GM10266 (cell line): ENCODE data around the gene ST6GALNAC2.
A peak's percentile ranks its signal among the peaks of the same experiment; 100 is the strongest.
"Not testable (repeated sequence)": the region's sequence is repeated elsewhere in the genome, so short reads cannot be mapped to it uniquely, and the experiment has no call there.

Experiments used
- DNase-seq: peaks from one replicate; pipeline ENCODE4 v3.0.0; 2012; ENCODE audit errors: extremely low spot score
- CTCF ChIP-seq: IDR thresholded peaks from 2 replicates; pipeline ENCODE4 v1.5.1; 2012; ENCODE audit warnings: mild to moderate bottlenecking, low read depth; ENCODE audit not compliant: control insufficient read depth, insufficient read depth; ENCODE audit errors: missing control alignments

The ST6GALNAC2 gene

GRCh38 chr17:76530811-76531485 is 54.7 kb downstream of the ST6GALNAC2 start:
- no peak for TF ChIP-seq CTCF
- DNase-seq, result no peak

DNA sequence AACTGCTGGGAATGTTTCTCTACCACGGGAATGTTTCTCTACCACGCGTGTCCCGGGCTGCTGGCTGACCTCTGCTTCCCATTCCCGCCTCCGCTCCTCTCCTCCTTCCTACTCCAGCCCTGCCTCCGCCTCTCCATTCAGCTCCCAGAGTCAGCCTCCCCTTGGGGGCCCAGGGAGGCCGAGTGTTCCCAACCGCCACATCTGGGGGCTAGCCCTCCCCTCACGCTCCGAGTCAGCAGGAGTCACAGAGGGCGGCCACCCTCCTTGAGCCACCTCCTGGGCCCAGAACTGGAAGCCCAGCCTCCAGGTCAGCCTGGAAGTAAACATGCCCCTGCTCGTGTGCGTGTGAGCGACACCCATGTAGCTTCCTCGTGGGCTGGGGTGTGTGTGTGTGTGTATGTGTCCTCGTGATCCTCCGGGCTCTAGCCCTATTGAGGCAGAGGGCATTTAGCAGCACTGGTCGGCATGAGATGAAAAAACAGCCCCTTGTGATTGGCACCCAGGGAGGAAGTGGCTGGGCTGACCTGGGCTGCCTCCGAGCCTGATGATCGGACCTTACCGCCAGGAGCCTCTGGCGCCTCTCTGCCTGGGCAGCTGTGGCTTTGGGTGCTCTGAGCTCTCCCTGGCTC is 55.5 kb downstream of the ST6GALNAC2 start:
- no peak for TF ChIP-seq CTCF
- DNase-seq, result no peak

- TF ChIP-seq CTCF, result no peak
- DNase-seq, result no peak
Observed at GRCh38 chr17:76529224-76530094, 56.2 kb downstream of the ST6GALNAC2 start.

DNA sequence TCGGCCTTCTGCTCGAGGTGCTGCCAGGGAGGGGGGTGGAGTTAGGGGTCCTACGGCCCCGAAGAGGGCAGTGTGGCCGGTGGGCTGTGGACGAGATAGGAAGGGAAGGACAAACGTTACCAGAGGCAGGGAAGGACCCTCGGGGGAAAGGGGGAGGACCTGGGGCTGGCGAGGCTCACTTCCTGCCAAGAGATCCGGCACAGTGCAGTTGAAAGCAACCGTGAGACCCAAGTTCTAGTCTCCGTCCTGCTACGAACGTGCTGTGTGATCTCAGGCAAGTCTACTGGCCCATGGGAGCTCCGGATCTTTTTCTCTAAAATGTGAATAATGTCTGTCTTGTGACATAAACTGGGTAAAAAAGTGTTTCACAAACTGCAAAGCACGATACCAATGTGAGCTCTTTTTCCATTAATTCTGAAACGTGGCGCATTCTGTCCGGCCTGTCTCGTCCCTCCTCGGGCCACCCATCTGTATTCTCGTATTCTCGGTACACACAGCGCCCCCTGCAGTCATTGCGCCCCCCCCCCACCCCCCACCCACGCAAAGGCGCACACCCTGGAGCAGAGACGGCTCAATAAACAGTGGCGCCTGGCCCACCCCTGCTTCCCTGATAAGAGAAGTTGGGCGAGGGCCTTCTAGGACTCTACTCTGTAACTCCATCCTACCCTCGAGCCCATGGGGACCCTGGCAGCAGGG is 57.0 kb downstream of the ST6GALNAC2 start:
- no peak for DNase-seq
- TF ChIP-seq CTCF, result no peak

DNA sequence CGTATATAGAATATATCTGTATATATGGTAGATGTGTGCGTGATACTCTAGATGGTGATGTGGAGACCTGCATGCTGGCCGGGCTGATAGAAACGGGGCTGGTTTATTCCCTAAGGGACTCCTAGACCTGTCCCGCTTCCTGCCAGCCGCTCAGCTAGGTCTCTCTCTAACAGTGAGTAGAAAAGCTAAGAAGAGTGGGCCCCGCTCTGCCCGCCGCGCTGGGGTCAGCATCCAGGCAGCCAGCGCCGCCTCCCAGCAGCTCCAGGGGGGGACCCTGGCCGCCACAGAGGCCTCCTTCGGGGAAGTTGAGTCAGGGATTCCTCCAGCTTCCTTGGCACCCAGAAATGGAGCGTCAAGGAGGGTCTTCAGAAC is 57.5 kb downstream of the ST6GALNAC2 start:
- no peak for TF ChIP-seq CTCF
- DNase-seq, result no peak

DNA sequence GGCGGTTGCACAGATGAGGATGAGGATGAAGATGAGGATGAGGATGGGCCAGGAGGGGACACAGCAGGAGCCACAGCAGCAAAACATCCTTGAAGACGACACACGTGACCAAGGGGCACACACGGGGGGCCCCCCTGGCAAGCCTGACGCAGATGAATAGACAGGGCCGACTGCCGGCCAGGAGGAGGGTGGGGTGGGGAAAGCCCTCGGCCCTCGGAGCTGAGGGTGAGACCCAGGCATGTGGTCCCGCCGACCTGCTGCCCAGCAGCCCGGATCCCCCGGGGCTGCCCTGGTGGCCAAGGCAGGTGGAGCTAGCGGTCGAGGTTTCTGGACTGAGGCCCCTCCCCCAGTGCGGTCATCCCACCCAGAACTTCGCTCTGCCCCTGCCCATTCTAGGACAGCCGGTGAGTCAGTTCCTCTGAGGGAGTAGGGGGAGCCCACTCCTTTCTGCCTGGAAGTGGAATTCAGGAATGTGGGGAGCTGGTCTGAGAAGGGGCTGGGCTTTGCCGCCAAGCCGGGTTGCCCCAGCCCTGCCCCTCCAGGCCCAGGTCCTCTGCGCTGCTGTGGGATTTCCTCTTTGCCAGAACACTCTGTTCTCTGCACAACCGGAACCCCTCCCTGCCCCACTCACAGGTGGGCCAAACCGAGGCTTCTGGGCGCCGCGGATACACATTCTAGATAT is 58.1 kb downstream of the ST6GALNAC2 start:
- TF ChIP-seq CTCF, result no peak
- DNase-seq, result peak; percentile 56

DNA sequence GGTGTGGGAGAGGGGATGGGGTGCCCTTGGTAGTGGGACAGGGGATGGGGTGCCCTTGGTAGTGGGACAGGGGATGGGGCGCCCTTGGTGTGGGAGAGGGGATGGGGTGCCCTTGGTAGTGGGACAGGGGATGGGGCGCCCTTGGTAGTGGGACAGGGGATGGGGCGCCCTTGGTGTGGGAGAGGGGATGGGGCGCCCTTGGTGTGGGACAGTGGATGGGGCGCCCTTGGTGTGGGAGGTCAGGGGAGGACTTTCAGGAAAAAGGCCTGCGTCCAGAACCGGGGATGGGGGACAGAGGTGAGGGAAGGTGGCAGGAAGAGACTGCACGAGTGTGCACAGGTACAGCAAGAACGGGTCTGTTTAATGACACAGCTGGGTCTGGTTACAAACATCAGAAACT is 58.6 kb downstream of the ST6GALNAC2 start:
- not testable (repeated sequence) for DNase-seq

DNA sequence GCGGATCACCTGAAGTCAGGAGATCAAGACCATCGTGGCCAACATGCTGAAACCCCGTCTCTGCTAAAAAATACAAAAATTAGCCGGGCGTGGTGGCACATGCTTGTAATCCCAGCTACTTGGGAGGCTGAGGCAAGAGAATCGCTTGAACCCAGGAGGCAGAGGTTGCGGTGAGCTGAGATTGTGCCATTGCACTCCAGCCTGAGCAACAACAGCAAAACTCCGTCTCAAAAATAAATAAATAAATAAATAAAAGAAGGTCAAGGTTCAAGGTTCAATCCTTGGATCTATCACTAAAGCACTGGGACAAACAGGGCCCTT is 60.2 kb downstream of the ST6GALNAC2 start:
- DNase-seq, result not testable (repeated sequence)
